ENCODE data around the gene ONECUT3. TPM values are rescaled to one million over a fixed set of nuclear protein-coding genes. Genes with fewer than 3 reads are reported as not detected.

Gene ONECUT3
- total RNA-seq, 1 donor from 2014 or later: 41.9 TPM

DNA sequence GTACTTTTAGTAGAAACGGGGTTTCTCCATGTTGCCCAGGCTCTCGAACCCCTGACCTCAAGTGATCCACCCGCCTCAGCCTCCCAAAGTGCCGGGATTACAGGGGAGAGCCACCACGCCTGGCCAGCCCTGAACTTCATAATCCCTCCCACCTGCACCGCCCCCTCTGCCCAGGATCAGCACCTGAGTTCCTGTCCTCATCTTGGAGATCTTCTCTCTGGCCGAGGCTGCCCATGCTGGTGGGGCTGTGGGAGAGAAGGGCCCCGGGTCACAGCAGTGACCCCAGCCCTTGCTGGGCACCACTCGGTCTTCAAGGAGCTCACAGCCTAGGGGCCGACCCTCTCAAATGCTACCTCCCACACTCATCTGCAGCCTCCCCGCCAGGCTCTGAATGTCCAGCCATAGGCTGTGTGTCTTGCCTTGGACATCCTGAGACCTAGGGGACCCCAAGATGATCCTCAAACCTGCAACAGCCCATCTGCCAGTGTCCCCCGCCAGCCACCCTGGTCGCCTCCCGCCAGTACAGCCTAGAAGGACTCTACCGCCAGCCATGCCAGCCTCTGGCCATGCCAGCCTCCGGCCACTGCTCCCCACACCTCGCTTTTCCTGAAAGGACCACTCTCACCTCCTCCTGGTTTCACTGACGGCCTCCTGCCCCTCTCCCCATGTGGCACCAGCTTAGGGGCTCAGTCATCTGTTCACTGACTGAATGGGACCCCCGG, 57.3 kb downstream of the ONECUT3 start:
- H3K4me1 Mint-ChIP-seq (ENCODE audit: low read depth): peaks cover 8% of the 10 kb centered on the region
- TF ChIP-seq, protein P1, sequence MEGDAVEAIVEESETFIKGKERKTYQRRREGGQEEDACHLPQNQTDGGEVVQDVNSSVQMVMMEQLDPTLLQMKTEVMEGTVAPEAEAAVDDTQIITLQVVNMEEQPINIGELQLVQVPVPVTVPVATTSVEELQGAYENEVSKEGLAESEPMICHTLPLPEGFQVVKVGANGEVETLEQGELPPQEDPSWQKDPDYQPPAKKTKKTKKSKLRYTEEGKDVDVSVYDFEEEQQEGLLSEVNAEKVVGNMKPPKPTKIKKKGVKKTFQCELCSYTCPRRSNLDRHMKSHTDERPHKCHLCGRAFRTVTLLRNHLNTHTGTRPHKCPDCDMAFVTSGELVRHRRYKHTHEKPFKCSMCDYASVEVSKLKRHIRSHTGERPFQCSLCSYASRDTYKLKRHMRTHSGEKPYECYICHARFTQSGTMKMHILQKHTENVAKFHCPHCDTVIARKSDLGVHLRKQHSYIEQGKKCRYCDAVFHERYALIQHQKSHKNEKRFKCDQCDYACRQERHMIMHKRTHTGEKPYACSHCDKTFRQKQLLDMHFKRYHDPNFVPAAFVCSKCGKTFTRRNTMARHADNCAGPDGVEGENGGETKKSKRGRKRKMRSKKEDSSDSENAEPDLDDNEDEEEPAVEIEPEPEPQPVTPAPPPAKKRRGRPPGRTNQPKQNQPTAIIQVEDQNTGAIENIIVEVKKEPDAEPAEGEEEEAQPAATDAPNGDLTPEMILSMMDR (IDR thresholded peaks at IDR 0.05; ENCODE audit: unreplicated experiment): no peak
- no peak for DNase-seq (ENCODE audit: low spot score, unreplicated experiment)
- H3K4me3 Mint-ChIP-seq (ENCODE audit: low read depth): no peak overlapping the region
- peaks cover 2% of the 10 kb centered on the region for H3K36me3 Mint-ChIP-seq (ENCODE audit: insufficient read depth)
- peaks cover 11% of the 10 kb centered on the region for H3K27me3 Mint-ChIP-seq
- H3K9me3 Mint-ChIP-seq (ENCODE audit: low read depth): no peaks in the 10 kb centered on the region
- no peak overlapping the region for H3K27ac Mint-ChIP-seq

DNA sequence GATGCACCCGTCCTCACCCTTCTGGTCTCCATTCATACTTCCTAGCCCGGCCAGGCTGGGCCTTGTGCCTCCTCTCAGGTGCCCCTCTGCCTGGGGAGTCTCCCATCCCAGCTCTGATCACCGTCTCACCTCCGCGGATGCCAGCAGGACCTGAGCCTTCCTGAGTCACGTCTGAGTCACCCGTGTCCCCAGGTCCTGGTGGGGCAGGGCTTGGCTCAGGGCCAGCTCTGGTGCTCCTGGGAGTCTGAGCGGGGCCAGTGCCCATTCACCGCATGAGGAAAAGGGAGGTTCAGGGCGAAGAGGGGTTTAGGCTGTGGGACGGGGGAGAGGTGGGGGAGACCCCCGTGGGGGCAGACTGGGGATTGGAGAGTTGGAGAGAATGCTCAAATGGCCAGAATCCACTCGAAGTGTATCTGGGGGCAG, 58.2 kb downstream of the ONECUT3 start:
- Mint-ChIP-seq H3K36me3 (ENCODE audit: insufficient read depth) (peaks cover 3% of the 10 kb centered on the region), H3K9me3 (ENCODE audit: low read depth) (no peaks in the 10 kb centered on the region), H3K27ac (no peak overlapping the region), H3K4me1 (ENCODE audit: low read depth) (peaks cover 8% of the 10 kb centered on the region), H3K4me3 (ENCODE audit: low read depth) (no peak overlapping the region), H3K27me3 (peaks cover 11% of the 10 kb centered on the region)
- TF ChIP-seq, protein P1 (IDR thresholded peaks at IDR 0.05; ENCODE audit: unreplicated experiment): no peak
- no peak for DNase-seq (ENCODE audit: low spot score, unreplicated experiment)

DNA sequence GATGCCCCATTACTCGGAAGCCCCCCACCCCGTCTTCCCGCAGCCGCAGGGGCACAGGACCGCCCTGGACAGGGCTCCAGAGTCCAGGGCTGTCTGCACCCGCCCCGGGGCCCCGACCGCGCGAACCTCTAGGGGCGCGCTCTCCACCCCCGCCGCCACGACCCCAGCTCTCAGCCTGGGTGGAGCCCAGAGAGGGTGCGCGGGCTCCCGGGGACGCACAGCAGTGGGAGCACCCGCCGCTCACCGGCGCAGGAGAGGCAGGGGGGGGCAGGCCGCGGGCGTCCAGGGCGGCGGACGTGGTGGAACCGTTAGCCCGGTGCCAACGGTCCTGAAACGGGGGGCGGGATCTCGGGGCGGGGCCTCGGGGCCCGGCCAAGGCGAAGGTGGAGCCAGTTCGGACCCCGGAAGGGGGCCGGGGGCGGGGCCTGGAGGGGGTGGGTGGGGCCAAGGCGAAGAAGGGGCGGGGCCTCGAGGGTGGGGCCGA, 58.7 kb downstream of the ONECUT3 start, which contains the start of gene ATP8B3:
TSS of gene ATP8B3 (minus strand) at position 335 of the 484 bp plus-strand sequence. CDS start 540 bp downstream, outside the sequence.
- Mint-ChIP-seq H3K27ac (peak within 1 kb of the TSS; percentile 95), H3K27me3 (peaks cover 11% of the 10 kb centered on the region), H3K36me3 (ENCODE audit: insufficient read depth) (peaks cover 3% of the 10 kb centered on the region), H3K9me3 (ENCODE audit: low read depth) (no peaks in the 10 kb centered on the region), H3K4me1 (ENCODE audit: low read depth) (peaks cover 8% of the 10 kb centered on the region), H3K4me3 (ENCODE audit: low read depth) (peak within 1 kb of the TSS; percentile 77)
- TF ChIP-seq, protein P1 (IDR thresholded peaks at IDR 0.05; ENCODE audit: unreplicated experiment): peak; percentile 31
- DNase-seq (ENCODE audit: low spot score, unreplicated experiment): no peak

DNA sequence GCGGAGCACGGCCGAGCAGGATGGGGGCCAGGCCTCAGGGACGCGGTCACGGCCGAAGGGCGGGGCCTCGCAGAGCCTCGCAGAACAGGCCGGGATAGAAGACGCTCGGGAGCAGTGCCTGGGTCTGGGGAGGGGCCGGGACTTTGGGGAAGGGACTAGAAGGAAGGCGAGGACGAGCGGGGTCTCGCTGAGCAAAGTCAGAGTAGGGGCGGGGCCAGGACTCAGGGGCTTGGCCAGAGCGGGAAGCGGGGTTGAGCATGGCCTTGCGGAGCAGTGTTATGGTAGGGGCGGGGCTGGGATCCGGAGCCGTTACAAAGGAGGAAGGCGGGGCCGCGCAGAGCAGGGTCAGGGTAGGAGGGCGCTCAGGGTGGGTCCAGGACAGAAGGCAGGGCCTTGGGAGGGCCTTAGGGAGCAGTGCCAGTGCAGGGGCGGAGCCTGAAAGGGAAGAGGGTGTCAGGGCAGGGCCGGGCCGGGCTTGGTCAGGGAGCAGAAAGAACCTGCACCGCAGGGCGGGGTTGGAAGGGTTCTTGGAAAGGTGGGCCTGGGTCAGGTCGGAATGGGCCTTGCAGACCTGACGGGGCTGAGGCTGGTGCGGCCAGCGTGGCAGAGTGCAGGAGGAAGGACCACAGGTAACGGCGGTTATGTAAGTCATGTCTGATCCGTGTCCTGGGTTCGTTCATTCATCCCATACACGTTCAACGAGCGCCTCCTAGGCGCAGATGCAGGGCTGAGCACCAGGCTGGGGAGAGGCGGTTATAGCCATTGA, 59.3 kb downstream of the ONECUT3 start:
- Mint-ChIP-seq H3K36me3 (ENCODE audit: insufficient read depth) (peaks cover 3% of the 10 kb centered on the region), H3K4me1 (ENCODE audit: low read depth) (peaks cover 8% of the 10 kb centered on the region), H3K9me3 (ENCODE audit: low read depth) (no peaks in the 10 kb centered on the region), H3K27ac (peak overlapping the region; percentile 95), H3K4me3 (ENCODE audit: low read depth) (peak overlapping the region; percentile 77), H3K27me3 (peaks cover 11% of the 10 kb centered on the region)
- TF ChIP-seq, protein P1 (IDR thresholded peaks at IDR 0.05; ENCODE audit: unreplicated experiment): peak; percentile 71
- DNase-seq (ENCODE audit: low spot score, unreplicated experiment): peak; percentile 77
